HG02884 (cell line): ENCODE data around the gene POC1A.

ENCODE experiments used
- ATAC-seq: cut with Tn5 transposase; IDR thresholded peaks from one replicate; pipeline ENCODE4 v1.9.1; 2021; ENCODE audit warnings: mild to moderate bottlenecking, moderate library complexity; ENCODE audit not compliant: unreplicated experiment

The POC1A gene

DNA sequence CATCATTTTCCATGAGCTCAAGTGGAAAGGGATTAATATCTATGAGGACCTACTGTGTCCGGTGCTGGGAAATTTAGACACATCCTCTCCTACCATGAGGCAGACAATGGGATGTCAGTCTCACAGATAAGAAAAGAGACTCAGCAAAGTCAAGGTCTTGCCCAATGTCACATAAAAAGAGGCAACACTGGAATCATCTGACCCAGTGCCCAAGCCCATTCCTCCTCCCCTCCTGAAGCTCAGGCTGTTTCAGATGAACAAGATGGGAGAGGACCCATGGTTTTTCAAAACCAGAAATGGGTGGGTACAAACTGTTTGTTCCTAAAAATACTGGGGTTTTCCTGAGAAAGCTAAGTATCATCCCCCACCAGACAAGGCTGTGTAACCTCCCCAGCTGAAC lies 22.2 kb downstream of the POC1A start:
- ATAC-seq = no peak

DNA sequence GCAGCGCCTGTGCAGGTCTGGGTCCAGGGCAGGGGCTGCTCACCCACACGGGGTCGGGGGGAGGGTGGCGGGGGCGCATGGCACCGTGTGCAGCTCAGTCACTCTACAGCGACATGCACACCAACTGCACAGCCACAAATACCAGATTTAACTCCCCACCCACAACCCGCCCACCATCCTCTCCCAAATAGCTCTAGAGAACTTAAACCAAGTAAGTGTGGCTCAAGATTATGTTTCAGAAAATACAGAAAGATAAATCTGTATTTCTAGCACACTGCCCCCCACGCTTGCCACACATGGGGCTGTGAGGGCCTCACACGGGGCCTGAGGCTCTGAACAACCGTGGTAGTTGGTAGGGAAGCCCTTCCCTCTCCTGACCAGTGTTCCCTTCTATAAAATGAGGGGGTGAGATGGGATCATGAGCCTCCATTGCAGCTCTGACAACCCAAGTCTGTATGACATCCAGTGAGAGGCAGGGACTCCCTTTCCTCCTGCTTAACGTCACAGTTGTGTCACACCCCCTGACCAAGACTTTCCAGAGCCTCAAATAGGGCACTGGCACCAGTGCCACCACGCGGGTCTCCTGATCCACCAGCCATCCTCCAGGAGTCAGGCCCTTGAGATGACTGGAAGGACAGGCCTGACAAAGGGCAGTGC lies 23.1 kb downstream of the POC1A start:
- no peak for ATAC-seq

DNA sequence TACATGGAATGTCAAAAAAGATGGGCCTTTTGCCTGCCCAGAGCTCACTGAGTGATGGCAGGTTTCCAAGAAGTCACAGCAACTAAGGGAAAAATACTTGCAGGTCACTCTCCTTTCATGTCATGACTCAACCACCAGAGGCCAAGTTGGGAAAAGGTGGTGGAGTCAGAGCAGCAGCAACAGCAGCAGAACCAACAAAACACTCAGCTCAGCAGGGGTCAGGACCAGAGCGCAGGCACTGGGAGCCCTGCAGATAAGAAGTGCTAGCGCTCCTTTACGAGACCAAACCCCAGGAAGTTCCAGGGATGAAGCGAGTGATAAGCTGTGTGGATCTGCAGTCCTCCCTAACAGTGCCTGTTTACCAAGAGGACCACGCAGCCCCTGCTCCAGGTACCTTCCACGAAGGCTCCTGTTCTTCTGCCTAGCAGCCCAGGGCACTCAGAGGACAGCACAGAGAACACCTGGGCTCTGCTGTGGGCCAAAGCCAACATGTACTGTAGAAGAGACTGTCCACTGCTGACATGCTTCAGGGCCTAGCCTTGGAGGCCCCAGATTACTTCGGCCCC lies 26.0 kb downstream of the POC1A start:
- no peak for ATAC-seq

DNA sequence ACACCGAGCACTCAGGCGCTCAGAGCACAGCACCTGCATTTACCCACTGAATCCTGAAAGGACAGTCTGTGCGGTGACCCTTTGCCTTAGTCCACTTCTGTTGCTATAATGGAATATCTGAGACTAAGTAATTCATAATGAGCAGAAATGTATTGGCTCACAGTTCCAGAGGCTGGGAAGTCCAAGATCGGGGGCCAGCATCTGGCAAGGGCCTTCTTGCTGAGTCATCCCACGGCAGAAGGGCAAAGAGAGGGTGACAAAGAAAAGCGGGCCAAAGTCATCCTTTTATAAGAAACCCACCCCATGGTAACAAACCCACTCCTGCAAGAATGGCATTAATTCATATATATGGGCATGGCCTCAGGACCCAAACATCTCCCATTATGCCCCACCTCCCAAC lies 27.7 kb downstream of the POC1A start:
- no peak for ATAC-seq

DNA sequence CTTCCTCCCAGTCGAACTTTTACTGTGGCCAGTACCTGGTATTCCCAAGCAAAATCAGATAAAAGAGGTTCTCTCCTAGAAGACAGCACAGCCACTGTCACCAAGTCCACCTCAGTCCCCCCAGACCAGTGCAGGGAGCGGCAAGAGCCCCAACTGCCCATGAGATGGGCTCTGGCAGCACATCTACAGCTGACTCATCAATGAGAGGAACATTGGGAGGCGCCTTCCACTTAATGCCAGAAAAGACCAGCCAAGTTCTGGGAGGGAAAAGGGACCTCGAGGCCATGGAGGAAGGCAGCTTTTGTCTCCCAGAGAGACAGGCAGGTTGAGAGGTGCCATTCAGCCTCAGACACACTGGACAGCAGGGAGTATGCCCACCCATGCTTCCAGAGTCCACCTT lies 28.2 kb downstream of the POC1A start:
- no peak for ATAC-seq

DNA sequence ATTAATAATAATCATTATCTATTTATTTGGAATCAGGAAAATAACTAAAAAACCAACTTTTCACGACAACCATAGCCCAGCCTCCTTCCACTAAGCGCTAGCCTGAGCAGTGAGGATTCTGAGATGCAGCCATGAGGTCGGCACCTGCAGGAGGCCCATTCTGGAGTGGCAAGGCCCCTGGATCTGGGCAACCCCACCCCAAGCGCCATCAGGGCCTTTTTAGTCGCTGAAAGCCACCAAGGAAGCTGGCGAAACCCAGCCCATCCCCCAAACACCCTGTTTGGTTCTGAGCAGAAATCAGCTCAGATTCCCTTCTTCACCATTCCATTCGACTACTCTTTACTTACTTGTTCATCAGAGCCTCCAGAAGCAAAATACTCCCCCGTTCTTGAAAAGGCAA lies 29.5 kb downstream of the POC1A start:
- no peak for ATAC-seq

DNA sequence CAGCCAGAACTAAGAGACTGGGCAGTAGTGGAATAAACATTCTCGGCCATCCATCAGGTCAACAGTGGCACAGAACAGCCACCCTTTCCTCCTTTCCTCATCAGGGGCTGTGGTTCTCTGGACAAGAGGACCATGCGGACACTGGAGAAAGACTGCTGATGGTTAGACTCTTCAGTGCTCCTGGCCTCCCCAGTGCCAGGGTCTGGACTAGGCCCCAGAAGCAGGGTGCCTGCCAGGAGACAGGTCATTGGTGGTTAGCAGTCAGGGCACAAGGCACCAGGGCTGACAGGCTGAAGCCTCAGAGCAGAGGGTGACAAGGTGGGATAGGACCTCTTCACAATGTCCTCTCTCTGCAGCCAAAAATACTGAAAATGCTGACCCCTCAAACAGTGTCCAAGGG lies 30.1 kb downstream of the POC1A start:
- ATAC-seq = no peak

DNA sequence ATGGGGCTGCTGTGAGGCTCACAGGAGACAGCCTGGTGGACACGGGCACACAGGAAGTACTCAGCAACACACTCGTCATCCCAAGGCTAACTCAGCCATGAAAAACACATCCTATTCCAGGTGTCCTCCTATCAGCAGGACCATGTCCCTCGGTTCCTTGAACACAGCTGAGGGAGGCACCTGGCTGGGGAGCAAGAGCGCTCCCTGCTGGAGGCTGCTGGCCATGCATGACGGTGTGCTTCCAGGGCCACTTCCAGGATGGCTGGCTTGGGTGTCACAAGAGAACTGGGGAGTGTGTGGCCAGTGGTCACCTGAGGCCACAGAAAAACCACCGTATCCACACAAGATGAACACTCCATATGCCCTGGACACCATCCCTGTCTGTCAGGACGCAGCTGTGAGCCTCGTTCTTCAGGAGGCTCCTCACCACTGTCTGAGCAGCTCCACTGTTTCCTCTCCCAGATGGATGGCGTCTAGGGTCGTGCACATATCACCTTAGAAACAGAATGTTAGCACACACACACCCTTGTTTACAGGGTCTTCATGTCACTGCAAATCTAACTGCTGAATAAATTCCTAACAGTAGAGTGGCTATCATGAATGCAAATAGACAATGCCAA lies 31.0 kb downstream of the POC1A start:
- ATAC-seq = no peak

DNA sequence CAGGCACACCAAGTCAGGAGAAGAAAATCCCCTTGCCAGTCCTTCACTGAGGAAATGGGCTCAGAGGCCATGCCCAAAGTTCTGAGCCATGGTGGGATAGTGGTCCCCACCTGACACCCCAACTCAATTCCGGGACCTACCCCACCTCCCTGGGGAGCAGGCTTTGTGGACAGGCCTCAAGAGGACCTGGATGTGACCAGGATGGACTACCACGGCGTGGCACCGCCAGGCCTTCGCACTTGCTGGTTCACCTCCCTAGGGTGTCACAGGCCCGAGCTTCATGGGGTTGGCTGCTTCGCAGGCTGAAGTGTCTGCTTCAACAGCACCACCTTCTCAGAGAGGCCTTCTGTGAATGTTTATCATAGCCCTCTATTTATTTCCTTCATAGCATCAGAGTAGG lies 31.7 kb downstream of the POC1A start:
- no peak for ATAC-seq

DNA sequence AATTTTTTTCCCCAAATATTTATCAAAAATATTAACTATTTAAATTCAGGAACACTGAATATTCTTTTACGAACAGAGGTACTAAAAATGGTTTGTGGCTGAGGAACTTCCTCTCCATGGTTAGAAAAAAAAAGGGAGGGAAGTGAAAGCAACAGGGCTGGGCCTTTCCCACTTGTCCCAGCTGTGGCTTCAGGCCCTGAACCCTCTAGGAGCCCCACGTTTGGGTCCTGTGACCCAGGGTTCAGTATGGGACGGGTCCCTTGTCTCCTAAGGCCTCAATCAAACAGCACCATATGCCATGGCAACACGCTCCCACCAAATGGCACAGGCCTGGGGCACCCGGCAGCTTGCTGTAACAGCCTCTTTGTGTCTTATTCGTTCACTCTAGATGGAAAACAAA lies 32.4 kb downstream of the POC1A start:
- no peak for ATAC-seq

DNA sequence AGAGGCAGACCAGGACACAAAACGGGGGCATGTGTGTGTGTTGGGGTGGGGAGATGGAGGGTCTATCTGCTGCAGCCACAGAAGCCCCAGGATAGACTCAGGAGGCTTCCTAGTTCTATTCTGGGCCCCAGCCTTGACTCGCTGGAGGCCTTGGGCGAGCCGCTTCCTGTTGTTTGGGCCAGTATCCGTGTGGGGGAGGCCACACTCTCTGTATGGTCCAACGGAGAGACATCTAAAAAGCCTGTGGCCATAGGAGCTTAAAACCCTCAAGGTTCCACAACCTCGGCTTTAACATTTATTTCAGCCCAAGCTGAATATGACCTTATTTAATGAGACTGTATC lies 32.8 kb downstream of the POC1A start:
- ATAC-seq = peak; percentile 61

DNA sequence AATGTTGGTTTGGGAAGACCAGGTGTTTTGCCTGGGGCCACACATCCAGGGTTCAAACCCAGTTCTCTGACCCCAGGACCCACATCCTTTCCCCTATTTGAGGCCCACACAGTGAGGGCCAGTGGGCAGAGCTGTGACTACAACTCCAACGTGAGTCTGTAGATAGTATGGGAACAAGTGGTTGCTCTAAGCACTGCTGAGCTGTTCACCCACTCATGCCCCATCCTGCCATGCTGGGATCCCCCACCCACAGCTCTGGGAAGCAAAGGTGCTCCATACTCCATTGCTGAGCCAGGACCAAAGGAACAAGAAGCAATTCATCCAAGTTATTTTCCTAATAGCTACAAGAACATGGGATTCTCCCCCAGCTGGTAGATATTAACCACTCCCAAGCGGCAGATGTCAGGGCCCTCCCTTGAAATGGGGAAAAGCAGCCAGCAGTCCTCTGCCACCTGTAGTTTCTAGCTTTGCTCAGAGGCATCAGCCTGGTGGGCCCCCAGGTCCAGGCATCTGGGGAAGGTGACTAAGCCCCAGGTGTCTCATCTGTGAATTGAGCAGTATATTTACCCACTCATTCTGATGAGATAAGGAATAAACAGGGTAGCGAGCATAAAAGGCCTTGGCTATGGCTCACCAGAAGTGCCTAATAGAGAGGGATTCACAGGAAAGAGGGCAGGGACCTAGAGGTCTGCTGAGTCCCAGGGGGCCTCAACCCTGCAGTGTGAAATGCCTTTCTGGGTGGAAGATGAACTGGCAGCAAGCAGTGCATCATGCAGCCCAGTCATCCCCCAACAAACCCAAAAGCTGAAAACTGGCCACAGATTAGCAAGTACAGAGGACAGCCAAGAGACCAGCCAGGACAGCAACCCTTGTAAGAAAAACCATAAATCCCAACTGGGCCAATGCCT lies 33.4 kb downstream of the POC1A start:
- ATAC-seq = peak; percentile 9

DNA sequence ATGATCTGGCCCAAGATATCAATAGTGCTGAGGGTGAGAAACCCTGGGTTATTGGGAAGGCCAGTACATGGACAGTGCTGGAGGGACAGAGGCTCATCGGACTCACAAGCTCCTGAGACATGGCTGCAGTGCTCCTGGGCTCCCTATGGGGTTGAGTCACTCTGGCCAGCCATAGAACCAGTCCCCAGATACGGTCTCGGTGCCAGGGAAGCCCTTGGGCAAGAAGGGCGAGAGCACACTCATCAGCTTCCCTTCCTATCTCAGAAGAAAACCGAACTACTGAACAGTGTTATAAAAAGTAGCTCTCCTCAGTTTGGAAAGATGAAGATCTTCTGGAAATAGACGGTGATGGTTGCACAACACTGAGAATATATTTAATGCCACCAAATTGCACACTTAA lies 34.4 kb downstream of the POC1A start:
- no peak for ATAC-seq

DNA sequence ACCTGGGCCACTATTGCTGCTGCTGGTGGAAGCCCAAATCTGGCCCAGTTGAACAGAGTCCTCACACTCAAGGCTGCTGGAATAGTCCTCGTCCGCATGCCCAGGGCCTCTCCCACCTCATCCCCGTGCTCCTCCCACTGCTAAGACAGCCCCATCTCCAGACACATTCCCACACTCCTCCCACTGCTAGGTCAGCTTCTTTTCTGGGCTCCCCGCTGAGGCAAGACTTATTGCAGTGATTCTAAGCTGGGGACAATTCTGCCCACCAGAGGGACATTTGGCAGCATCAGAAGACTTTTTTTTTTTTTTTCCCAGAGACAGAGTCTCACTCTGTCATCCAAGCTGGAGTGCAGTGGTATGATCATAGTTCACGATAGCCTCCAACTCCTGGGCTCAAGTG lies 35.1 kb downstream of the POC1A start:
- no peak for ATAC-seq

DNA sequence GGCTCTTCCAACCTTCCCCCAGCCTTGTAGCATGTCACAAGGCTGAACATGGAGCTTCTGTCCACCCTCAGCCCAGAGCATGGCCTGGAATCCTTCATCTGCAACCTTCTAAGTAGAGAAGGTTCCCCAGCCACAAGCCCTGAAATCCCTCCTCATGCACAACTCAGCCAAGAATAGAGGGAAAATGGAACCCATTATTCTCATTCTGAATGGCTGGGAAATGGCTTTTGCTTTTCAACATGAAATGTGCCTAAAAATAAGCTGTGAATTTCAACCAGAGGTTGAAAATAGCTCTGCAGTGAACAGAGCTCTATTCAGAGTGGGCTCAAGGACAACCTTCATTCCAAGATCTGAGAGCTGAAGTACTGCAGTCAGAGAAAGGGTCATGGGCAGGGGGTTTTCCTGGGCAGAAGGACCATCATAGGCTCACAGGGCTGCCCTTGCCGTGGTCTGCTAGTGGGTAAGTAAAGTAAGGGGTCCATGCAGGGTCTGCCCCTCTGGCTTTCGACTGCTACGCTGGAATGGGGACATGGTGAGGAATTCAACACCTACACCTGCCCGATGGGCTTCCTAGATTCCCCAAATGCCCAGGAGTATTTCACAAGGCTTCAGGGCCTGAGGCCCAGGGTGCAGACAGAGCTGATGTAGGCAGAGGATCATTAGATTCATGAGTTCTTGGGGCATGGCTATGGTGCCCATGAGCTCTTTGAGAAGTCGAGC lies 35.9 kb downstream of the POC1A start:
- no peak for ATAC-seq

DNA sequence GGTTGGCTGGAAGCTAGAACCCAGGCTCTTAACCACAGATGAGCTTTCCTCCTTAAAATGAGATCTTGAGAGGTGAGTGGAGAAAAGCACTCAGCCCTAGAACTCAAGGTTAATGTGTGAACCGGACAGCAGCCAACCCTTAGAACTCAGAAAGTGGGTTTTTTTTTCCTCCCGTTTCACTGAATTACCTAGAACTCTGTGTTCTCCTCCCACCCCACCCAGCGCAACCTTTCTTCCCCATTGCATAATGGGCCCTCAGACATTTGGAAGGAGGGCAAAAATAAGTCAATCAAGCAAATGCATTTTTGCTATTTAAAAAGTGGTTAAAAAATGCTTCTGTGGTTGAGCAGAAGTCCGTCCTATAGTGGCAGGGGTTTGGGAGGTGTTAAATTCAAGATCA lies 36.7 kb downstream of the POC1A start:
- no peak for ATAC-seq

DNA sequence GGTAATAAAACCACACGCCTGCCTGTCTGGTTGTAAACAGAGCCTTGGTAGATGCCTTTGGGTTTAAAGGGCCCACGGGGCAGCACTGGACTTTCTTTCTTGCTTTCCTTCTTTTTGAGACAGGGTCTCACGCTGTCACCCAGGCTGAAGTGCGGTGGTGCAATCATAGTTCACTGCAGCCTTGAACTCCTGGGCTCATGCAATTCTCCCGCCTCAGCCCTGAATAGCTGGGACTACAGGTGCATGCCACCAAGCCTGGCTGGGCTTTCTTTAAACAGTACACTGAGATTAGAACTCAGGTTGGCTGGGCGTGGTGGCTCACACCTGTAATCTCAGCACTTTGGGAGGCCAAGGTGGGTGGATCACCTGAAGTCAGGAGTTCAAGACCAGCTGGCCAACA lies 42.2 kb downstream of the POC1A start:
- ATAC-seq = no peak

DNA sequence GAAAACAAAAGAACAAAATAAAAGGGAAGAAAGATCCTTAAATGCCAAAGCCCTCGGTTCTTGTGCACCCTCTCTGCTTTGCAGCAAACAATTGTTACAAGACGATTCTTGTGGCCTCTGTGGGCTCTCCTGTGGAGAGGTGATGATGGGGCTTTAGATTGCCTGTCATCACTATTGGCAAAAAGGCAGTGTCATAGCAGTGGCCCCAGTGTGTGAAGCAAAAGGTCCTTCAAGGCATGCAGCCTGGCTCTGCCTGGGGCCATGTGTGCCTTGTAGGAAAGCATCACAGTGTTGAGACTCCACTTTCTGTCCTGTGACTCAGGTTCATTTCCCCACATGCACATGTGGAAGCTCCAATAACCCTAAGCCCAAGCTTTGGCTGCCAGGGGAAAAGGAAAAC lies 43.7 kb downstream of the POC1A start:
- ATAC-seq = no peak

DNA sequence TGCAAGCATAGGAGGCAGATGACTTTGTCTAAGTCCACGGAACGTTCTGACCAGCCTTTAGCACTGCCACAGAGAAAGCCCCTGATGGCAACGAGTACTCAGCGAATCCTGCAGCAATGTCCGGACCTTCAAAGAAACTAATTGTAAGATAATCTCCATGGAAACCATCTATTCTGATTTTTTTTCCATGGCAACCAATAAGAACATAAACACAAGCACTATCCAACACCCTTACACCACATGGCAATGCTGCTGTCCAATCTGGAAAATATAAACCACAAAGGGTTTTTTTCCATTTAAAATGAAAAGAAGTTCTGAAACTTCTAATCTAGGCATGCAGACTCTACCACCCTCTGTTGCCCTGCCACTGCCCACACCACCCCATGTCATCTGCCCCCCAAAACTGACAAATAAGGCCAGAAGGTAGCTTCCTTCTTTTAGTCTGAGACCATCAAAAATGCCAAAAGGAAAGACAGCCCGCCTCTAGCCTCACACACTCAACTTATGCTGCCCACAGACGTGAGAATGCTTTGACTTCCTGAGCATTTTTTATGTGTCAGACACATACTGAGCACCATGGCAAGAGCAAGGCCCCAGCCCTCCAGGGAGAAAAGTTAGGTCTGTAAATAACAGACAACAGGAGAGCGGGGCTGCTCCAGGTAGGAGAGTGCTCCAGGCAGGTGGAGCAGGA lies 44.5 kb downstream of the POC1A start:
- ATAC-seq = no peak
